Measurements from ENCODE around the gene DLK1.

The DLK1 gene

GRCh38 chr14:100749967-100750597 is 23.4 kb downstream of the DLK1 start:
- Histone ChIP-seq H3F3A (ENCODE audit: insufficient read depth, low read length) (no peaks in the 10 kb centered on the region), H3K27me3 (replicated peaks; ENCODE audit: insufficient read depth, low read length) (peaks cover 36% of the 10 kb centered on the region), H4K20me1 (ENCODE audit: insufficient read depth, low read length) (no peaks in the 10 kb centered on the region), H3K27ac (ENCODE audit: low read length) (no peak overlapping the region), H3K4me3 (ENCODE audit: low read length) (no peak overlapping the region), H3K9me2 (replicated peaks; ENCODE audit: insufficient read depth, low read length) (no peaks in the 10 kb centered on the region), H3K36me3 (replicated peaks; ENCODE audit: insufficient read depth, low read length) (no peaks in the 10 kb centered on the region), H3K4me1 (ENCODE audit: low read length) (no peaks in the 10 kb centered on the region), H2AFZ (ENCODE audit: low read length) (no peak overlapping the region), H3K4me2 (ENCODE audit: low read depth, low read length) (no peak overlapping the region), H3K9me3 (replicated peaks; ENCODE audit: insufficient read depth, low read length) (no peaks in the 10 kb centered on the region), H3K9ac (ENCODE audit: low read length) (no peak overlapping the region), H3K79me2 (ENCODE audit: low read length) (no peaks in the 10 kb centered on the region)
- TF ChIP-seq EZH2phosphoT487 (IDR thresholded peaks at IDR 0.05; ENCODE audit: low read length) (no peak), EZH2 (optimal IDR thresholded peaks at IDR 0.05; ENCODE audit: low read depth, low read length) (no peak), CTCF (IDR thresholded peaks at IDR 0.05; ENCODE audit: low read length) (no peak)
- no peak for DNase-seq

- H3K9ac ChIP-seq (ENCODE audit: low read length) = no peak overlapping the region
- H2AFZ ChIP-seq (ENCODE audit: low read length) = no peak overlapping the region
- no peaks in the 10 kb centered on the region for H3K9me2 ChIP-seq (replicated peaks; ENCODE audit: insufficient read depth, low read length)
- no peaks in the 10 kb centered on the region for H3K36me3 ChIP-seq (replicated peaks; ENCODE audit: insufficient read depth, low read length)
- H3K27ac ChIP-seq (ENCODE audit: low read length) = no peak overlapping the region
- no peaks in the 10 kb centered on the region for H3F3A ChIP-seq (ENCODE audit: insufficient read depth, low read length)
- no peaks in the 10 kb centered on the region for H3K79me2 ChIP-seq (ENCODE audit: low read length)
- no peak for TF ChIP-seq EZH2 (optimal IDR thresholded peaks at IDR 0.05; ENCODE audit: low read depth, low read length)
- TF ChIP-seq CTCF (IDR thresholded peaks at IDR 0.05; ENCODE audit: low read length) = no peak
- TF ChIP-seq EZH2phosphoT487 (IDR thresholded peaks at IDR 0.05; ENCODE audit: low read length) = no peak
- peaks cover 45% of the 10 kb centered on the region for H3K27me3 ChIP-seq (replicated peaks; ENCODE audit: insufficient read depth, low read length)
- no peaks in the 10 kb centered on the region for H4K20me1 ChIP-seq (ENCODE audit: insufficient read depth, low read length)
- H3K9me3 ChIP-seq (replicated peaks; ENCODE audit: insufficient read depth, low read length) = no peaks in the 10 kb centered on the region
- no peak overlapping the region for H3K4me2 ChIP-seq (ENCODE audit: low read depth, low read length)
- H3K4me3 ChIP-seq (ENCODE audit: low read length) = no peak overlapping the region
- DNase-seq = no peak
- H3K4me1 ChIP-seq (ENCODE audit: low read length) = no peaks in the 10 kb centered on the region
Observed at GRCh38 chr14:100750762-100751699, 24.3 kb downstream of the DLK1 start.

- no peaks in the 10 kb centered on the region for H4K20me1 ChIP-seq (ENCODE audit: insufficient read depth, low read length)
- H3K4me2 ChIP-seq (ENCODE audit: low read depth, low read length) = no peak overlapping the region
- no peaks in the 10 kb centered on the region for H3F3A ChIP-seq (ENCODE audit: insufficient read depth, low read length)
- H3K9me3 ChIP-seq (replicated peaks; ENCODE audit: insufficient read depth, low read length) = no peaks in the 10 kb centered on the region
- no peak for DNase-seq
- TF ChIP-seq CTCF (IDR thresholded peaks at IDR 0.05; ENCODE audit: low read length) (no peak), EZH2 (optimal IDR thresholded peaks at IDR 0.05; ENCODE audit: low read depth, low read length) (no peak), EZH2phosphoT487 (IDR thresholded peaks at IDR 0.05; ENCODE audit: low read length) (no peak)
- H3K36me3 ChIP-seq (replicated peaks; ENCODE audit: insufficient read depth, low read length) = no peaks in the 10 kb centered on the region
- no peaks in the 10 kb centered on the region for H3K79me2 ChIP-seq (ENCODE audit: low read length)
- no peak overlapping the region for H3K4me3 ChIP-seq (ENCODE audit: low read length)
- no peak overlapping the region for H2AFZ ChIP-seq (ENCODE audit: low read length)
- no peak overlapping the region for H3K9ac ChIP-seq (ENCODE audit: low read length)
- no peaks in the 10 kb centered on the region for H3K4me1 ChIP-seq (ENCODE audit: low read length)
- H3K27me3 ChIP-seq (replicated peaks; ENCODE audit: insufficient read depth, low read length) = peaks cover 46% of the 10 kb centered on the region
- H3K27ac ChIP-seq (ENCODE audit: low read length) = no peak overlapping the region
- H3K9me2 ChIP-seq (replicated peaks; ENCODE audit: insufficient read depth, low read length) = no peaks in the 10 kb centered on the region
Observed at GRCh38 chr14:100754020-100754419, 27.3 kb downstream of the DLK1 start.
